ENCODE results near the gene MTFR1L.

- TF ChIP-seq CTCF (IDR thresholded peaks at IDR 0.05) (no peak), EP300 (IDR thresholded peaks at IDR 0.05) (no peak)
These were observed 15.1 kb downstream of the MTFR1L start for GRCh38 chr1:25834894-25835293.

Data from esophagus muscularis mucosa (tissue), 3 donors.